Measurements from ENCODE around the gene TMEM200A. TPM values are rescaled to one million over a fixed set of nuclear protein-coding genes. Genes with fewer than 3 reads are reported as not detected.

TMEM200A gene
- total and polyA plus RNA-seq, 2 donors (not counting 3 experiments of a cell fraction or from before 2014, with no cell fraction given): 0.58 to 0.75 TPM

DNA sequence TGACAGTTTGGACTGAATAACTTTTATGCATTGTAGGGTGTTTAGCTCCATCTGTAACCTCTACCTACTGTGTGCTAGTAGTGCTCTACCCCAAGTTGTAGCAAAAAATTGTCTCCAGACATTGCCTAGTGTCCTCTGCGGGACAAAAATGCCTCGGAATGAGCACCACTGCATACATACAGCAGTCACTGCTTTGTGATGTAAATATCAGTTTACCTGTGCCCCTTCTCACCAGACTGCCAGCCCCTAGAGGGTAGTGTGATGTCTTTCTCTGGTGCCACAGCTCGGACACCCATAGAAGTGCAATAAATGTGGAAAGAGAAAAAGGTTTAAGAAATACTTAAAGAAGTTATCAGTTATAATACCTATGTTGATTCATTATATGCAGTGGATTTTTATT, 25.1 kb downstream of the TMEM200A start:
- intact Hi-C loops (cut with micrococcal nuclease): no loop called here
- Histone ChIP-seq H4K20me1 (replicated peaks; ENCODE audit: control insufficient read depth, extremely low read depth, insufficient read depth, low read length) (no peaks in the 10 kb centered on the region), H2AFZ (ENCODE audit: low read depth, low read length) (no peak overlapping the region), H3K27me3 (ENCODE audit: control insufficient read depth in 2 of 2, insufficient read depth in 2 of 2, low read length in 2 of 2) (no peaks in the 10 kb centered on the region), H3K4me3 (replicated peaks in 1 of 3; ENCODE audit: insufficient read depth in 1 of 3, low read depth in 1 of 3, low read length in 3 of 3) (no peak overlapping the region), H3K4me2 (ENCODE audit: insufficient read depth, low read length) (no peak overlapping the region), H3K4me1 (ENCODE audit: control insufficient read depth, extremely low read depth, insufficient read depth, low read length) (no peaks in the 10 kb centered on the region), H3K79me2 (ENCODE audit: control insufficient read depth, insufficient read depth, low read length) (no peaks in the 10 kb centered on the region), H3K27ac (ENCODE audit: insufficient read depth, low read depth, low read length) (no peak overlapping the region), H3K36me3 (ENCODE audit: control insufficient read depth in 2 of 2, extremely low read depth in 1 of 2, insufficient read depth in 2 of 2, low read length in 2 of 2) (no peaks in the 10 kb centered on the region), H3K9me3 (replicated peaks; ENCODE audit: control insufficient read depth, insufficient read depth, low read length) (no peaks in the 10 kb centered on the region), H3K9me1 (replicated peaks; ENCODE audit: control insufficient read depth, extremely low read depth, insufficient read depth, low read length) (no peaks in the 10 kb centered on the region), H3K9ac (replicated peaks; ENCODE audit: extremely low read depth, insufficient read depth, low read length) (no peak overlapping the region)
- CTCF ChIA-PET: interaction anchor here (1.4 kb wide), 1 partner anchor 307 kb away, joined by 6 read pairs; no protein-coding TSS in a partner anchor
- no peak for DNase-seq (ENCODE audit: low read depth, low spot score)
- POLR2A ChIA-PET: no interaction called here
- BruUV-seq (replicated peaks): no TSS peak
- TF ChIP-seq FOS (IDR thresholded peaks at IDR 0.05; ENCODE audit: borderline replicate concordance, insufficient read depth, low read length) (no peak), MYC (IDR thresholded peaks at IDR 0.05; ENCODE audit: low read depth, low read length) (no peak), GATA2 (IDR thresholded peaks at IDR 0.05; ENCODE audit: insufficient read depth, insufficient read length, low read depth, low read length) (no peak), POLR2AphosphoS5 (IDR thresholded peaks at IDR 0.05; ENCODE audit: insufficient read depth, low read depth, low read length) (no peak), JUN (IDR thresholded peaks at IDR 0.05; ENCODE audit: borderline replicate concordance, insufficient read depth, insufficient read length, low read depth) (no peak)
- dilution Hi-C loops (cut with MboI; ENCODE audit: extremely low pct_ligation_motif_present, low sequenced_read_pairs): no loop called here
- no peak for FAIRE-seq

GRCh38 chr6:130393306-130393705, 27.5 kb downstream of the TMEM200A start:
- Histone ChIP-seq H3K9me1 (replicated peaks; ENCODE audit: control insufficient read depth, extremely low read depth, insufficient read depth, low read length) (no peaks in the 10 kb centered on the region), H3K9me3 (replicated peaks; ENCODE audit: control insufficient read depth, insufficient read depth, low read length) (no peaks in the 10 kb centered on the region), H3K36me3 (ENCODE audit: control insufficient read depth in 2 of 2, extremely low read depth in 1 of 2, insufficient read depth in 2 of 2, low read length in 2 of 2) (no peaks in the 10 kb centered on the region), H3K27ac (ENCODE audit: insufficient read depth, low read depth, low read length) (no peak overlapping the region), H3K4me1 (ENCODE audit: control insufficient read depth, extremely low read depth, insufficient read depth, low read length) (no peaks in the 10 kb centered on the region), H3K4me2 (ENCODE audit: insufficient read depth, low read length) (no peak overlapping the region), H3K79me2 (ENCODE audit: control insufficient read depth, insufficient read depth, low read length) (no peaks in the 10 kb centered on the region), H3K27me3 (ENCODE audit: control insufficient read depth in 2 of 2, insufficient read depth in 2 of 2, low read length in 2 of 2) (no peaks in the 10 kb centered on the region), H2AFZ (ENCODE audit: low read depth, low read length) (no peak overlapping the region), H4K20me1 (replicated peaks; ENCODE audit: control insufficient read depth, extremely low read depth, insufficient read depth, low read length) (no peaks in the 10 kb centered on the region), H3K9ac (replicated peaks; ENCODE audit: extremely low read depth, insufficient read depth, low read length) (no peak overlapping the region), H3K4me3 (replicated peaks in 1 of 3; ENCODE audit: insufficient read depth in 1 of 3, low read depth in 1 of 3, low read length in 3 of 3) (no peak overlapping the region)
- ChIA-PET CTCF (no interaction called here), POLR2A (no interaction called here)
- no peak for TF ChIP-seq EZH2 (IDR thresholded peaks at IDR 0.05; ENCODE audit: borderline replicate concordance, low read depth, low read length, severe bottlenecking)
- no TSS peak for BruUV-seq (replicated peaks)
- dilution Hi-C loops (cut with MboI; ENCODE audit: extremely low pct_ligation_motif_present, low sequenced_read_pairs) (no loop called here), intact Hi-C loops (cut with micrococcal nuclease) (no loop called here)
- FAIRE-seq: no peak
- no peak for DNase-seq (ENCODE audit: low read depth, low spot score)

All from endothelial cell of umbilical vein (primary cell).